Tibial artery (tissue), 4 donors: Measurements from ENCODE around the gene OGFOD3.

Experiments used
- DNase-seq, 2 donors: peaks; one replicate each; pipeline ENCODE4 v3.0.0-alpha.2; 2019
- H3K27ac ChIP-seq, 2 donors: fragments of 200-600 bp; sonication (generic) in 1 of 2; 1 replicate in 1 of 2; 2 replicates in 1 of 2; pipeline ENCODE4 v1.5.1; 2018 to 2019; ENCODE audit warnings: mild to moderate bottlenecking in 1 of 2
- H3K27me3 ChIP-seq, 2 donors: fragments of 200-600 bp; sonication (generic) in 1 of 2; one replicate each; pipeline versions ENCODE4 v1.5.1 to v1.6.0; 2016 to 2019
- H3K36me3 ChIP-seq, 3 donors: fragments of 200-600 bp; sonication (generic) in 2 of 3; one replicate each; pipeline ENCODE4 v1.5.1; 2016 to 2019; ENCODE audit warnings: mild to moderate bottlenecking in 2 of 3
- H3K4me1 ChIP-seq, 4 donors: fragments of 200-600 bp; sonication (generic) in 2 of 4; 1 replicate in 3 of 4; 2 replicates in 1 of 4; pipeline ENCODE4 v1.5.1; 2016 to 2019
- H3K4me3 ChIP-seq, 2 donors: fragments of 200-600 bp; sonication (generic) in 1 of 2; 1 replicate in 1 of 2; 2 replicates in 1 of 2; pipeline ENCODE4 v1.5.1; 2018 to 2019; ENCODE audit warnings: mild to moderate bottlenecking in 2 of 2
- H3K9me3 ChIP-seq, 3 donors: fragments of 200-600 bp; sonication (generic) in 1 of 3; one replicate each; pipeline ENCODE4 v1.5.1; 2016 to 2019
- CTCF ChIP-seq, 2 experiments: fragments of 200-600 bp in 1 of 2; fragments of 450-650 bp in 1 of 2; IDR thresholded peaks; one replicate each; pipeline ENCODE4 v1.5.1; 2017 to 2019; ENCODE audit warnings: antibody characterized with exemption in 2 of 2, mild to moderate bottlenecking in 1 of 2, moderate library complexity in 1 of 2
- intact Hi-C: fragments of 100-400 bp; cut with DNase I; formaldehyde crosslinking; loops from one replicate; pipeline ENCODE4 v1.15.0; 2023; ENCODE audit warnings: low total_unique reads

The OGFOD3 gene

GRCh38 chr17:82424863-82425159 lies 6.4 kb upstream of the OGFOD3 start:
- no peak for DNase-seq
- H3K4me1 ChIP-seq: peaks cover 0 to 23% (median 11%) of the 10 kb centered on the region in 4 donors
- peaks cover 4 to 35% (median 5%) of the 10 kb centered on the region in 3 donors for H3K36me3 ChIP-seq
- intact Hi-C loops: loop anchor here (5.0 kb wide), 1 partner anchor 73 kb away; no protein-coding TSS in a partner anchor
- H3K27ac ChIP-seq: peak overlapping the region; percentile 74 to 79
- H3K4me3 ChIP-seq: peak overlapping the region; percentile 46 to 59
- TF ChIP-seq CTCF (IDR thresholded peaks at IDR 0.05): no peak
- no peaks in the 10 kb centered on the region for H3K9me3 ChIP-seq
- H3K27me3 ChIP-seq: no peaks in the 10 kb centered on the region

- peak in 1 of 2 donors; percentile 80 for DNase-seq
- Histone ChIP-seq H3K4me1 (peaks cover 0 to 23% (median 13%) of the 10 kb centered on the region in 4 donors), H3K9me3 (no peaks in the 10 kb centered on the region), H3K4me3 (peak overlapping the region; percentile 46 to 59), H3K27me3 (no peaks in the 10 kb centered on the region), H3K27ac (peak overlapping the region; percentile 74 to 79), H3K36me3 (peaks cover 4 to 29% (median 5%) of the 10 kb centered on the region in 3 donors)
- peak; percentile 78 to 80 for TF ChIP-seq CTCF (IDR thresholded peaks at IDR 0.05)
- intact Hi-C loops: no loop called here
Observed at GRCh38 chr17:82424001-82424862, 5.8 kb upstream of the OGFOD3 start.

- Histone ChIP-seq H3K4me3 (no peak overlapping the region), H3K9me3 (no peaks in the 10 kb centered on the region), H3K4me1 (peaks cover 0 to 29% (median 24%) of the 10 kb centered on the region in 4 donors), H3K27ac (no peak overlapping the region), H3K27me3 (no peaks in the 10 kb centered on the region), H3K36me3 (peaks cover 0 to 19% (median 5%) of the 10 kb centered on the region in 3 donors)
- TF ChIP-seq CTCF (IDR thresholded peaks at IDR 0.05): no peak
- intact Hi-C loops: loop anchor here (5.0 kb wide), 1 partner anchor 133 kb away; no protein-coding TSS in a partner anchor
- DNase-seq: no peak
Observed at GRCh38 chr17:82419540-82419939, 1.2 kb upstream of the OGFOD3 start.

GRCh38 chr17:82416771-82417170 lies 1.6 kb downstream of the OGFOD3 start:
- Histone ChIP-seq H3K27ac (no peak overlapping the region), H3K4me1 (peaks cover 0 to 24% (median 15%) of the 10 kb centered on the region in 4 donors), H3K4me3 (no peak overlapping the region), H3K9me3 (no peaks in the 10 kb centered on the region), H3K36me3 (peaks cover 0 to 28% (median 5%) of the 10 kb centered on the region in 3 donors), H3K27me3 (no peaks in the 10 kb centered on the region)
- intact Hi-C loops: loop anchor here (5.0 kb wide), 1 partner anchor 136 kb away; no protein-coding TSS in a partner anchor
- DNase-seq: no peak
- TF ChIP-seq CTCF (IDR thresholded peaks at IDR 0.05): no peak

GRCh38 chr17:82416264-82416663 lies 2.1 kb downstream of the OGFOD3 start:
- DNase-seq: no peak
- peaks cover 0 to 23% (median 4%) of the 10 kb centered on the region in 3 donors for H3K36me3 ChIP-seq

More at GRCh38 chr17:82416264-82416663, 2.1 kb downstream of the OGFOD3 start:
- H3K4me1 ChIP-seq: peaks cover 0 to 24% (median 15%) of the 10 kb centered on the region in 4 donors
- no peaks in the 10 kb centered on the region for H3K9me3 ChIP-seq
- no peak overlapping the region for H3K4me3 ChIP-seq
- H3K27me3 ChIP-seq: no peaks in the 10 kb centered on the region
- no peak overlapping the region for H3K27ac ChIP-seq
- no peak for TF ChIP-seq CTCF (IDR thresholded peaks at IDR 0.05)
- intact Hi-C loops: loop anchor here (5.0 kb wide), 1 partner anchor 136 kb away; no protein-coding TSS in a partner anchor
